Measurements from ENCODE around the gene HNRNPK. TPM values are rescaled to one million over a fixed set of nuclear protein-coding genes. Genes with fewer than 3 reads are reported as not detected.

The HNRNPK gene
- total and polyA plus RNA-seq, 2 of the 13 experiments (the other 11 are each of a cell fraction or from before 2014, with no cell fraction given) = 321 to 712 TPM

DNA sequence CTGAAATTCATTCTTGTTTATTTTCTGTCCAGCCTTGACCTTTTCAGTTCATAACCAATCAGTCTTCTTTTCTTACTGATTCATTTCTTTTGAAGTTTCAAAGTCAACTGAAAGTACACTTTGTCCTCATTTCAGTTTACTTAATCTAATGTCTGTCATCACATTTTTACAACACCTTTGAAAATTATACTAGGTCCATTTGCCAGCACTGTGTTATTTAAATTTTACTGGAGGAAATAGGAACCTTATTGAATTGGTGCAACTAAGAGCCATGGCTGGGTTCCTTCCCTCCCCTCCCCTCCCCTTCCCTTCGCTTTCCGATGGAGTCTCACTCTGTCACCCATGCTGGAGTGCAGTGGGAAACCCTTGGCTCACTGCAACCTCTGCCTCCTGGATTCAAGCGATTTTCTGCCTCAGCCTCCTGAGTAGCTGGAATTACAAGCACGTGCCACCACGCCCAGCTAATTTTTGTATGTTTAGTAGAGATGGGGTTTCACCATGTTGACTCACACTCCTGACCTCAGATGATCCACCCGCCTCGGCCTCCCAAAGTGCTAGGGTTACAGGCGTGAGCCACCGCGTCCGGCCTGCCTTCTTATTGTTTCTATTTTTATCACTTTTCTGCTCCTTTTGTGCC lies 6.9 kb upstream of the HNRNPK start (continued):
- TF ChIP-seq, protein P1, sequence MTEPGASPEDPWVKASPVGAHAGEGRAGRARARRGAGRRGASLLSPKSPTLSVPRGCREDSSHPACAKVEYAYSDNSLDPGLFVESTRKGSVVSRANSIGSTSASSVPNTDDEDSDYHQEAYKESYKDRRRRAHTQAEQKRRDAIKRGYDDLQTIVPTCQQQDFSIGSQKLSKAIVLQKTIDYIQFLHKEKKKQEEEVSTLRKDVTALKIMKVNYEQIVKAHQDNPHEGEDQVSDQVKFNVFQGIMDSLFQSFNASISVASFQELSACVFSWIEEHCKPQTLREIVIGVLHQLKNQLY (CRISPR knock-in tag; IDR thresholded peaks at IDR 0.05) = peak; percentile 28; the same call in 1 of the 2 replicates
- TF ChIP-seq ZNF331 (CRISPR knock-in tag; IDR thresholded peaks at IDR 0.05) (peak; percentile 60; the same call in 1 of the 2 replicates), BHLHE40 (IDR thresholded peaks at IDR 0.05; ENCODE audit: low read length) (peak; percentile 95), ZFP1 (CRISPR knock-in tag; IDR thresholded peaks at IDR 0.05) (no peak), ARNTL (CRISPR knock-in tag; IDR thresholded peaks at IDR 0.05) (0 out of 2 replicates have a peak, but pooled peaks have one; percentile 48), MIXL1 (CRISPR knock-in tag; IDR thresholded peaks at IDR 0.05) (peak; percentile 50; the same call in 1 of the 2 replicates), NR2F2 (IDR thresholded peaks at IDR 0.05; ENCODE audit: borderline replicate concordance, low read depth) (peak; percentile 83; the same call in 1 of the 2 replicates), ZNF234 (CRISPR knock-in tag; conservative IDR thresholded peaks at IDR 0.05) (no peak), DMAP1 (CRISPR knock-in tag; IDR thresholded peaks at IDR 0.05) (peak; percentile 62; the same call in 1 of the 2 replicates), ZMYM3 (CRISPR knock-in tag; IDR thresholded peaks at IDR 0.05) (peak; percentile 41; the same call in 1 of the 2 replicates), HMG20B (CRISPR knock-in tag; conservative IDR thresholded peaks at IDR 0.05) (0 out of 2 replicates have a peak, but pooled peaks have one; percentile 35), SAP130 (CRISPR knock-in tag; IDR thresholded peaks at IDR 0.05; ENCODE audit: low read depth) (peak; percentile 69), ZNF644 (CRISPR knock-in tag; IDR thresholded peaks at IDR 0.05; ENCODE audit: low read depth) (peak; percentile 52; the same call in 1 of the 2 replicates)
- TF ChIP-seq, protein P2, sequence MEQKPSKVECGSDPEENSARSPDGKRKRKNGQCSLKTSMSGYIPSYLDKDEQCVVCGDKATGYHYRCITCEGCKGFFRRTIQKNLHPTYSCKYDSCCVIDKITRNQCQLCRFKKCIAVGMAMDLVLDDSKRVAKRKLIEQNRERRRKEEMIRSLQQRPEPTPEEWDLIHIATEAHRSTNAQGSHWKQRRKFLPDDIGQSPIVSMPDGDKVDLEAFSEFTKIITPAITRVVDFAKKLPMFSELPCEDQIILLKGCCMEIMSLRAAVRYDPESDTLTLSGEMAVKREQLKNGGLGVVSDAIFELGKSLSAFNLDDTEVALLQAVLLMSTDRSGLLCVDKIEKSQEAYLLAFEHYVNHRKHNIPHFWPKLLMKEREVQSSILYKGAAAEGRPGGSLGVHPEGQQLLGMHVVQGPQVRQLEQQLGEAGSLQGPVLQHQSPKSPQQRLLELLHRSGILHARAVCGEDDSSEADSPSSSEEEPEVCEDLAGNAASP (CRISPR knock-in tag; IDR thresholded peaks at IDR 0.05; ENCODE audit: borderline replicate concordance) = peak; percentile 99
- TF ChIP-seq, protein P3, sequence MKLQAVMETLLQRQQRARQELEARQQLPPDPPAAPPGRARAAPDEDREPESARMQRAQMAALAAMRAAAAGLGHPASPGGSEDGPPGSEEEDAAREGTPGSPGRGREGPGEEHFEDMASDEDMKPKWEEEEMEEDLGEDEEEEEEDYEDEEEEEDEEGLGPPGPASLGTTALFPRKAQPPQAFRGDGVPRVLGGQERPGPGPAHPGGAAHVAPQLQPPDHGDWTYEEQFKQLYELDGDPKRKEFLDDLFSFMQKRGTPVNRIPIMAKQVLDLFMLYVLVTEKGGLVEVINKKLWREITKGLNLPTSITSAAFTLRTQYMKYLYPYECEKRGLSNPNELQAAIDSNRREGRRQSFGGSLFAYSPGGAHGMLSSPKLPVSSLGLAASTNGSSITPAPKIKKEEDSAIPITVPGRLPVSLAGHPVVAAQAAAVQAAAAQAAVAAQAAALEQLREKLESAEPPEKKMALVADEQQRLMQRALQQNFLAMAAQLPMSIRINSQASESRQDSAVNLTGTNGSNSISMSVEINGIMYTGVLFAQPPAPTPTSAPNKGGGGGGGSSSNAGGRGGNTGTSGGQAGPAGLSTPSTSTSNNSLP (IDR thresholded peaks at IDR 0.05; ENCODE audit: low read depth, low read length) = peak; percentile 87
- TF ChIP-seq, protein P4, sequence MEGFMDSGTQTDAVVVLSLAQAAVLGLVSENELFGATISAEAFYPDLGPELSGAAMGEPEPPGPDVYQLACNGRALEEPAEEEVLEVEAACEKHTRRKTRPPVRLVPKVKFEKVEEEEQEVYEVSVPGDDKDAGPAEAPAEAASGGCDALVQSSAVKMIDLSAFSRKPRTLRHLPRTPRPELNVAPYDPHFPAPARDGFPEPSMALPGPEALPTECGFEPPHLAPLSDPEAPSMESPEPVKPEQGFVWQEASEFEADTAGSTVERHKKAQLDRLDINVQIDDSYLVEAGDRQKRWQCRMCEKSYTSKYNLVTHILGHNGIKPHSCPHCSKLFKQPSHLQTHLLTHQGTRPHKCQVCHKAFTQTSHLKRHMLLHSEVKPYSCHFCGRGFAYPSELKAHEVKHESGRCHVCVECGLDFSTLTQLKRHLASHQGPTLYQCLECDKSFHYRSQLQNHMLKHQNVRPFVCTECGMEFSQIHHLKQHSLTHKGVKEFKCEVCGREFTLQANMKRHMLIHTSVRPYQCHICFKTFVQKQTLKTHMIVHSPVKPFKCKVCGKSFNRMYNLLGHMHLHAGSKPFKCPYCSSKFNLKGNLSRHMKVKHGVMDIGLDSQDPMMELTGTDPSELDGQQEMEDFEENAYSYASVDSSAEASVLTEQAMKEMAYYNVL (CRISPR knock-in tag; IDR thresholded peaks at IDR 0.05; ENCODE audit: borderline replicate concordance) = no peak
- TF ChIP-seq, protein P5, sequence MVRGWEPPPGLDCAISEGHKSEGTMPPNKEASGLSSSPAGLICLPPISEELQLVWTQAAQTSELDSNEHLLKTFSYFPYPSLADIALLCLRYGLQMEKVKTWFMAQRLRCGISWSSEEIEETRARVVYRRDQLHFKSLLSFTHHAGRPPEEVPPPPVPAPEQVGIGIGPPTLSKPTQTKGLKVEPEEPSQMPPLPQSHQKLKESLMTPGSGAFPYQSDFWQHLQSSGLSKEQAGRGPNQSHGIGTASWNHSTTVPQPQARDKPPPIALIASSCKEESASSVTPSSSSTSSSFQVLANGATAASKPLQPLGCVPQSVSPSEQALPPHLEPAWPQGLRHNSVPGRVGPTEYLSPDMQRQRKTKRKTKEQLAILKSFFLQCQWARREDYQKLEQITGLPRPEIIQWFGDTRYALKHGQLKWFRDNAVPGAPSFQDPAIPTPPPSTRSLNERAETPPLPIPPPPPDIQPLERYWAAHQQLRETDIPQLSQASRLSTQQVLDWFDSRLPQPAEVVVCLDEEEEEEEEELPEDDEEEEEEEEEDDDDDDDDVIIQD (CRISPR knock-in tag; IDR thresholded peaks at IDR 0.05; ENCODE audit: low read depth) = peak; percentile 58; the same call in 1 of the 2 replicates
- TF ChIP-seq, protein P6, sequence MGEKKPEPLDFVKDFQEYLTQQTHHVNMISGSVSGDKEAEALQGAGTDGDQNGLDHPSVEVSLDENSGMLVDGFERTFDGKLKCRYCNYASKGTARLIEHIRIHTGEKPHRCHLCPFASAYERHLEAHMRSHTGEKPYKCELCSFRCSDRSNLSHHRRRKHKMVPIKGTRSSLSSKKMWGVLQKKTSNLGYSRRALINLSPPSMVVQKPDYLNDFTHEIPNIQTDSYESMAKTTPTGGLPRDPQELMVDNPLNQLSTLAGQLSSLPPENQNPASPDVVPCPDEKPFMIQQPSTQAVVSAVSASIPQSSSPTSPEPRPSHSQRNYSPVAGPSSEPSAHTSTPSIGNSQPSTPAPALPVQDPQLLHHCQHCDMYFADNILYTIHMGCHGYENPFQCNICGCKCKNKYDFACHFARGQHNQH (CRISPR knock-in tag; IDR thresholded peaks at IDR 0.05) = 0 out of 2 replicates have a peak, but pooled peaks have one; percentile 33

Measured in HepG2 (cell line).